Neuron (in vitro differentiated cells): ENCODE data around the gene TNFSF13B.

Source experiments
- H2AFZ ChIP-seq: one replicate; pipeline ENCODE4 v1.6.1; 2013; ENCODE audit warnings: low read depth, mild to moderate bottlenecking, inconsistent platforms, low read length, moderate library complexity
- H3K27me3 ChIP-seq: one replicate; pipeline ENCODE4 v1.6.1; 2013; ENCODE audit warnings: low read length; ENCODE audit not compliant: insufficient read depth
- H3K36me3 ChIP-seq: one replicate; pipeline ENCODE4 v1.6.1; 2013; ENCODE audit warnings: low read length; ENCODE audit not compliant: insufficient read depth
- H3K4me1 ChIP-seq: one replicate; pipeline ENCODE4 v1.6.1; 2013; ENCODE audit warnings: low read length; ENCODE audit not compliant: insufficient read depth
- H3K4me3 ChIP-seq: 2 replicates; pipeline ENCODE4 v1.5.1; 2013; ENCODE audit warnings: mild to moderate bottlenecking, low read length, moderate library complexity
- H3K9me3 ChIP-seq: one replicate; pipeline ENCODE4 v1.6.1; 2013; ENCODE audit warnings: low read length

TNFSF13B gene

GRCh38 chr13:108332791-108333190, 63.3 kb downstream of the TNFSF13B start:
- no peaks in the 10 kb centered on the region for H3K27me3 ChIP-seq
- no peak overlapping the region for H3K4me3 ChIP-seq
- no peaks in the 10 kb centered on the region for H3K4me1 ChIP-seq

GRCh38 chr13:108342369-108343289, 73.1 kb downstream of the TNFSF13B start:
- no peak overlapping the region for H3K4me3 ChIP-seq
- no peak overlapping the region for H2AFZ ChIP-seq
- no peaks in the 10 kb centered on the region for H3K4me1 ChIP-seq
- no peaks in the 10 kb centered on the region for H3K9me3 ChIP-seq
- H3K36me3 ChIP-seq = no peaks in the 10 kb centered on the region
- no peaks in the 10 kb centered on the region for H3K27me3 ChIP-seq

More at GRCh38 chr13:108332791-108333190, 63.3 kb downstream of the TNFSF13B start:
- Histone ChIP-seq H2AFZ (no peak overlapping the region), H3K9me3 (no peaks in the 10 kb centered on the region), H3K36me3 (no peaks in the 10 kb centered on the region)

GRCh38 chr13:108345016-108345415, 75.5 kb downstream of the TNFSF13B start:
- Histone ChIP-seq H2AFZ (no peak overlapping the region), H3K9me3 (no peaks in the 10 kb centered on the region), H3K4me3 (no peak overlapping the region), H3K4me1 (no peaks in the 10 kb centered on the region), H3K36me3 (no peaks in the 10 kb centered on the region), H3K27me3 (no peaks in the 10 kb centered on the region)

GRCh38 chr13:108346376-108346775, 76.9 kb downstream of the TNFSF13B start:
- no peaks in the 10 kb centered on the region for H3K27me3 ChIP-seq
- H2AFZ ChIP-seq = no peak overlapping the region
- H3K36me3 ChIP-seq = no peaks in the 10 kb centered on the region
- H3K4me3 ChIP-seq = no peak overlapping the region
- no peaks in the 10 kb centered on the region for H3K4me1 ChIP-seq
- no peaks in the 10 kb centered on the region for H3K9me3 ChIP-seq

- H3K4me3 ChIP-seq = no peak overlapping the region
- no peak overlapping the region for H2AFZ ChIP-seq
- no peaks in the 10 kb centered on the region for H3K27me3 ChIP-seq
- H3K4me1 ChIP-seq = no peaks in the 10 kb centered on the region
- H3K9me3 ChIP-seq = no peaks in the 10 kb centered on the region
- H3K36me3 ChIP-seq = no peaks in the 10 kb centered on the region
Observed at GRCh38 chr13:108349269-108349668, 79.8 kb downstream of the TNFSF13B start.

GRCh38 chr13:108350579-108350978, 81.1 kb downstream of the TNFSF13B start:
- Histone ChIP-seq H3K4me3 (no peak overlapping the region), H2AFZ (no peak overlapping the region), H3K9me3 (no peaks in the 10 kb centered on the region), H3K27me3 (no peaks in the 10 kb centered on the region), H3K36me3 (no peaks in the 10 kb centered on the region), H3K4me1 (no peaks in the 10 kb centered on the region)

- no peaks in the 10 kb centered on the region for H3K27me3 ChIP-seq
Observed at GRCh38 chr13:108352599-108352998, 83.1 kb downstream of the TNFSF13B start.

GRCh38 chr13:108357228-108357627, 87.7 kb downstream of the TNFSF13B start:
- H2AFZ ChIP-seq = no peak overlapping the region
- H3K9me3 ChIP-seq = no peaks in the 10 kb centered on the region
- no peaks in the 10 kb centered on the region for H3K27me3 ChIP-seq
- H3K36me3 ChIP-seq = no peaks in the 10 kb centered on the region
- no peak overlapping the region for H3K4me3 ChIP-seq
- no peaks in the 10 kb centered on the region for H3K4me1 ChIP-seq

More at GRCh38 chr13:108352599-108352998, 83.1 kb downstream of the TNFSF13B start:
- no peak overlapping the region for H2AFZ ChIP-seq
- no peaks in the 10 kb centered on the region for H3K9me3 ChIP-seq
- H3K36me3 ChIP-seq = no peaks in the 10 kb centered on the region
- no peaks in the 10 kb centered on the region for H3K4me1 ChIP-seq
- H3K4me3 ChIP-seq = no peak overlapping the region
